DND-41 (cell line): ENCODE data around the gene STN1.

Experiments used
- CTCF ChIP-seq: IDR thresholded peaks from 2 replicates; pipeline ENCODE4 v1.5.1; 2012; ENCODE audit warnings: borderline replicate concordance, low read length, moderate library complexity, mild to moderate bottlenecking; ENCODE audit not compliant: poor library complexity, severe bottlenecking; ENCODE audit errors: extremely low read depth
- EZH2 ChIP-seq: IDR thresholded peaks from 3 replicates; pipeline ENCODE4 v1.6.1; 2012; ENCODE audit warnings: borderline replicate concordance, low read depth, mild to moderate bottlenecking, moderate library complexity, low read length, inconsistent platforms; ENCODE audit not compliant: severe bottlenecking

- no peak for TF ChIP-seq CTCF
- TF ChIP-seq EZH2, result no peak
These were observed 80.0 kb downstream of the STN1 start for GRCh38 chr10:103838070-103838395.
